A673 (cell line): ENCODE measurements around the gene TFCP2L1.

Experiments
- EZH2 ChIP-seq: fragments of 200-600 bp; sonication (generic); IDR thresholded peaks from 2 replicates; pipeline ENCODE4 v1.6.1; 2017; ENCODE audit warnings: borderline replicate concordance, low read depth, mild to moderate bottlenecking, mixed read lengths, antibody characterized with exemption, low read length; ENCODE audit not compliant: poor library complexity, severe bottlenecking
- TF ChIP-seq, protein P1 (sequence below): fragments of 300-800, 200-600 bp; sonication (generic); conservative IDR thresholded peaks from 2 replicates; pipeline ENCODE4 v1.5.1; 2017; ENCODE audit warnings: low read depth, mild to moderate bottlenecking, antibody characterized with exemption, low read length, moderate library complexity, mixed read lengths

GRCh38 chr2:121219866-121220265, 65.1 kb downstream of the TFCP2L1 start:
- TF ChIP-seq, protein P1, sequence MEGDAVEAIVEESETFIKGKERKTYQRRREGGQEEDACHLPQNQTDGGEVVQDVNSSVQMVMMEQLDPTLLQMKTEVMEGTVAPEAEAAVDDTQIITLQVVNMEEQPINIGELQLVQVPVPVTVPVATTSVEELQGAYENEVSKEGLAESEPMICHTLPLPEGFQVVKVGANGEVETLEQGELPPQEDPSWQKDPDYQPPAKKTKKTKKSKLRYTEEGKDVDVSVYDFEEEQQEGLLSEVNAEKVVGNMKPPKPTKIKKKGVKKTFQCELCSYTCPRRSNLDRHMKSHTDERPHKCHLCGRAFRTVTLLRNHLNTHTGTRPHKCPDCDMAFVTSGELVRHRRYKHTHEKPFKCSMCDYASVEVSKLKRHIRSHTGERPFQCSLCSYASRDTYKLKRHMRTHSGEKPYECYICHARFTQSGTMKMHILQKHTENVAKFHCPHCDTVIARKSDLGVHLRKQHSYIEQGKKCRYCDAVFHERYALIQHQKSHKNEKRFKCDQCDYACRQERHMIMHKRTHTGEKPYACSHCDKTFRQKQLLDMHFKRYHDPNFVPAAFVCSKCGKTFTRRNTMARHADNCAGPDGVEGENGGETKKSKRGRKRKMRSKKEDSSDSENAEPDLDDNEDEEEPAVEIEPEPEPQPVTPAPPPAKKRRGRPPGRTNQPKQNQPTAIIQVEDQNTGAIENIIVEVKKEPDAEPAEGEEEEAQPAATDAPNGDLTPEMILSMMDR: no peak
- no peak for TF ChIP-seq EZH2
